AG04450 (cell line): ENCODE data around the gene ZBED5. TPM values are rescaled to one million over a fixed set of nuclear protein-coding genes. Genes with fewer than 3 reads are reported as not detected.

Experiments used
- CTCF ChIA-PET: fragments of 300-600, 350-600 bp; formaldehyde crosslinking; extraction: SDS; loops from one replicate; lab custom pipeline; 2022; ENCODE audit warnings: antibody characterized with exemption, inconsistent platforms; lab: Charles Lee
- POLR2A ChIA-PET: fragments of 350-600 bp; formaldehyde crosslinking; extraction: SDS; loops from one replicate; lab custom pipeline; 2021; ENCODE audit warnings: antibody characterized with exemption, inconsistent platforms; lab: Yijun Ruan, JAX
- DNase-seq: peaks from one replicate; pipeline ENCODE4 v3.0.0-alpha.2; 2011; ENCODE audit warnings: low read depth, low spot score
- H3K27ac ChIP-seq: one replicate; pipeline ENCODE4 v1.5.1; 2012; ENCODE audit warnings: low read depth, low read length, control low read depth
- H3K27me3 ChIP-seq: one replicate; pipeline ENCODE4 v1.6.0; 2012; ENCODE audit warnings: low read length; ENCODE audit not compliant: control insufficient read depth, insufficient read depth
- H3K4me3 ChIP-seq: 2 replicates; pipeline ENCODE4 v1.5.1; 2011; ENCODE audit warnings: mild to moderate bottlenecking, low read depth, low read length, control low read depth
- H3K9me3 ChIP-seq: 2 replicates; pipeline ENCODE4 v1.5.1; 2012; ENCODE audit warnings: low read length; ENCODE audit not compliant: control insufficient read depth, insufficient read depth
- CTCF ChIP-seq: IDR thresholded peaks from 2 replicates; pipeline ENCODE4 v1.5.1; 2011; ENCODE audit warnings: low read depth, low read length, control low read depth, inconsistent platforms
- polyA plus RNA-seq: library from polyadenylated mRNA; depleted of rRNA; stranded (reverse); fragments of >200 nt; gene quantifications from 2 replicates; pipeline ENCODE4 v1.2.3, GENCODE V29; 2011; rRNA removed

Gene ZBED5
- polyA plus RNA-seq, 1 experiment = 87.7 TPM

GRCh38 chr11:10803676-10804075, 54.2 kb downstream of the ZBED5 start:
- POLR2A ChIA-PET = interaction anchor here (0.6 to 1.4 kb wide), 2 partner anchors 11 to 54 kb away, joined by 3 to 5 read pairs; partner anchors contain the start of gene ZBED5
- Histone ChIP-seq H3K4me3 (no peak overlapping the region), H3K9me3 (no peaks in the 10 kb centered on the region; the same call in 1 of the 2 replicates), H3K27ac (no peak overlapping the region), H3K27me3 (no peaks in the 10 kb centered on the region)
- CTCF ChIA-PET = interaction anchor here (0.8 to 1.7 kb wide), 9 partner anchors 9 to 224 kb away, joined by 3 to 8 read pairs (median 4); no protein-coding TSS in a partner anchor
- no peak for DNase-seq
- TF ChIP-seq CTCF = no peak

Other genes starting within 250 kb of the ZBED5 start
- gene IRAG1, start 164.3 kb downstream of the ZBED5 start, polyA plus RNA-seq = 56.6 and 60.3 TPM in 2 replicates
- gene CTR9, start 106.8 kb downstream of the ZBED5 start, polyA plus RNA-seq = 21.8 and 22.6 TPM in 2 replicates
- gene EIF4G2, start 49.1 kb downstream of the ZBED5 start, polyA plus RNA-seq = 1,244 and 1,432 TPM in 2 replicates